Fibroblast of lung (primary cell): Measurements from ENCODE around the gene ASPHD2. TPM values are rescaled to one million over a fixed set of nuclear protein-coding genes. Genes with fewer than 3 reads are reported as not detected.

ENCODE experiments used
- DNase-seq, 2 donors: peaks; one replicate each; pipeline versions ENCODE4 v3.0.0 to v3.0.0-alpha.2; 2010; ENCODE audit warnings: low read depth in 2 of 2
- H2AFZ ChIP-seq: 2 replicates; pipeline ENCODE4 v1.5.1; 2012; ENCODE audit warnings: low read length, control low read depth, inconsistent platforms
- H3K27ac ChIP-seq: 2 replicates; pipeline ENCODE4 v1.5.1; 2011; ENCODE audit warnings: low read length, control low read depth; ENCODE audit not compliant: insufficient read depth
- H3K27me3 ChIP-seq: 2 replicates; pipeline ENCODE4 v1.5.1; 2011; ENCODE audit warnings: mild to moderate bottlenecking, low read length; ENCODE audit not compliant: control insufficient read depth, insufficient read depth
- H3K36me3 ChIP-seq: 2 replicates; pipeline ENCODE4 v1.5.1; 2011; ENCODE audit warnings: low read length; ENCODE audit not compliant: control insufficient read depth, insufficient read depth
- H3K4me1 ChIP-seq: 2 replicates; pipeline ENCODE4 v1.5.1; 2011; ENCODE audit warnings: low read length; ENCODE audit not compliant: control insufficient read depth, insufficient read depth; ENCODE audit errors: extremely low read depth
- H3K4me2 ChIP-seq: 2 replicates; pipeline ENCODE4 v1.5.1; 2011; ENCODE audit warnings: low read length, control low read depth; ENCODE audit not compliant: insufficient read depth; ENCODE audit errors: extremely low read depth
- H3K4me3 ChIP-seq, 4 experiments: fragments of 200-600 bp in 1 of 4; sonication (generic) in 1 of 4; replicated peaks in 1 of 4; 2 replicates each; pipeline ENCODE4 v1.5.1; 2011 to 2016; ENCODE audit warnings: low read length in 4 of 4, low read depth in 3 of 4, mild to moderate bottlenecking in 3 of 4, control low read depth in 2 of 4, inconsistent platforms in 1 of 4, mixed read lengths in 1 of 4; ENCODE audit not compliant: insufficient read depth in 1 of 4; ENCODE audit errors: control extremely low read depth in 1 of 4
- H3K79me2 ChIP-seq: 2 replicates; pipeline ENCODE4 v1.5.1; 2012; ENCODE audit warnings: mild to moderate bottlenecking, low read length, inconsistent platforms; ENCODE audit not compliant: control insufficient read depth, insufficient read depth
- H3K9ac ChIP-seq: 2 replicates; pipeline ENCODE4 v1.5.1; 2011; ENCODE audit warnings: mild to moderate bottlenecking, low read length, control low read depth; ENCODE audit not compliant: insufficient read depth
- H3K9me3 ChIP-seq: 2 replicates; pipeline ENCODE4 v1.5.1; 2012; ENCODE audit warnings: low read depth, low read length; ENCODE audit not compliant: control insufficient read depth, insufficient read depth
- H4K20me1 ChIP-seq: 2 replicates; pipeline ENCODE4 v1.5.1; 2011; ENCODE audit warnings: low read length; ENCODE audit not compliant: control insufficient read depth, insufficient read depth; ENCODE audit errors: extremely low read depth
- EZH2 ChIP-seq: IDR thresholded peaks from 2 replicates; pipeline ENCODE4 v1.5.1; 2012; ENCODE audit warnings: low read length, control low read depth, mild to moderate bottlenecking; ENCODE audit errors: missing control alignments
- polyA plus RNA-seq, 2 donors: library from polyadenylated mRNA; depleted of rRNA in 1 of 2; stranded (reverse) in 1 of 2; unstranded in 1 of 2; fragments of >200 nt; gene quantifications; 2 replicates each; pipeline ENCODE4 v1.2.1, GENCODE V29; 2011 to 2012; ENCODE audit warnings: missing spikeins in 1 of 2
- total RNA-seq: library from RNA; depleted of rRNA; stranded (reverse); fragments of >200 nt; gene quantifications from 2 replicates; pipeline ENCODE4 v1.2.1, GENCODE V29; 2014
- TF ChIP-seq, protein P1 (sequence below), 2 donors: IDR thresholded peaks in 1 of 2; conservative IDR thresholded peaks in 1 of 2; 1 replicate in 1 of 2; 2 replicates in 1 of 2; pipeline ENCODE4 v1.5.1; 2011 to 2012; ENCODE audit warnings: low read length in 2 of 2, control low read depth in 1 of 2, inconsistent platforms in 1 of 2, low read depth in 1 of 2, mild to moderate bottlenecking in 1 of 2

The ASPHD2 gene
- total and polyA plus RNA-seq, 2 donors (not counting 1 experiment from before 2014, with no cell fraction given), result 0.42 to 1.7 TPM

- Histone ChIP-seq H3K4me2 (no peak overlapping the region), H3K9ac (no peak overlapping the region), H3K4me3 (no peak overlapping the region), H2AFZ (no peak overlapping the region), H3K36me3 (no peaks in the 10 kb centered on the region), H4K20me1 (no peaks in the 10 kb centered on the region), H3K27me3 (peaks cover 4% of the 10 kb centered on the region), H3K9me3 (no peaks in the 10 kb centered on the region), H3K27ac (no peak overlapping the region), H3K79me2 (no peaks in the 10 kb centered on the region), H3K4me1 (no peaks in the 10 kb centered on the region)
- DNase-seq, result no peak
- TF ChIP-seq EZH2, result no peak
- TF ChIP-seq, protein P1, sequence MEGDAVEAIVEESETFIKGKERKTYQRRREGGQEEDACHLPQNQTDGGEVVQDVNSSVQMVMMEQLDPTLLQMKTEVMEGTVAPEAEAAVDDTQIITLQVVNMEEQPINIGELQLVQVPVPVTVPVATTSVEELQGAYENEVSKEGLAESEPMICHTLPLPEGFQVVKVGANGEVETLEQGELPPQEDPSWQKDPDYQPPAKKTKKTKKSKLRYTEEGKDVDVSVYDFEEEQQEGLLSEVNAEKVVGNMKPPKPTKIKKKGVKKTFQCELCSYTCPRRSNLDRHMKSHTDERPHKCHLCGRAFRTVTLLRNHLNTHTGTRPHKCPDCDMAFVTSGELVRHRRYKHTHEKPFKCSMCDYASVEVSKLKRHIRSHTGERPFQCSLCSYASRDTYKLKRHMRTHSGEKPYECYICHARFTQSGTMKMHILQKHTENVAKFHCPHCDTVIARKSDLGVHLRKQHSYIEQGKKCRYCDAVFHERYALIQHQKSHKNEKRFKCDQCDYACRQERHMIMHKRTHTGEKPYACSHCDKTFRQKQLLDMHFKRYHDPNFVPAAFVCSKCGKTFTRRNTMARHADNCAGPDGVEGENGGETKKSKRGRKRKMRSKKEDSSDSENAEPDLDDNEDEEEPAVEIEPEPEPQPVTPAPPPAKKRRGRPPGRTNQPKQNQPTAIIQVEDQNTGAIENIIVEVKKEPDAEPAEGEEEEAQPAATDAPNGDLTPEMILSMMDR (conservative IDR thresholded peaks at IDR 0.05 in 1 of 2, IDR thresholded peaks at IDR 0.05 in 1 of 2; ENCODE audit: low read depth in 1 of 2, low read length in 2 of 2), result no peak
Observed at GRCh38 chr22:26409719-26410335, 19.2 kb upstream of the ASPHD2 start.

GRCh38 chr22:26410386-26410785 lies 18.7 kb upstream of the ASPHD2 start:
- Histone ChIP-seq H3K36me3 (no peaks in the 10 kb centered on the region), H3K9ac (no peak overlapping the region), H4K20me1 (no peaks in the 10 kb centered on the region), H2AFZ (no peak overlapping the region), H3K27me3 (peaks cover 2% of the 10 kb centered on the region), H3K4me1 (no peaks in the 10 kb centered on the region), H3K4me3 (no peak overlapping the region), H3K4me2 (no peak overlapping the region), H3K79me2 (no peaks in the 10 kb centered on the region), H3K9me3 (no peaks in the 10 kb centered on the region), H3K27ac (no peak overlapping the region)
- no peak for DNase-seq
- TF ChIP-seq EZH2, result no peak
- TF ChIP-seq, protein P1 (conservative IDR thresholded peaks at IDR 0.05 in 1 of 2, IDR thresholded peaks at IDR 0.05 in 1 of 2; ENCODE audit: low read depth in 1 of 2, low read length in 2 of 2), result no peak

GRCh38 chr22:26414347-26414746 lies 14.7 kb upstream of the ASPHD2 start:
- H3K27me3 ChIP-seq, result peaks cover 2% of the 10 kb centered on the region
- TF ChIP-seq, protein P1 (conservative IDR thresholded peaks at IDR 0.05 in 1 of 2, IDR thresholded peaks at IDR 0.05 in 1 of 2; ENCODE audit: low read depth in 1 of 2, low read length in 2 of 2), result no peak
- no peak for TF ChIP-seq EZH2
- no peak overlapping the region for H3K27ac ChIP-seq
- H3K9ac ChIP-seq, result no peak overlapping the region
- H2AFZ ChIP-seq, result no peak overlapping the region
- DNase-seq, result no peak
- no peak overlapping the region for H3K4me2 ChIP-seq
- no peaks in the 10 kb centered on the region for H3K36me3 ChIP-seq
- H3K9me3 ChIP-seq, result no peaks in the 10 kb centered on the region
- H3K4me1 ChIP-seq, result no peaks in the 10 kb centered on the region
- no peaks in the 10 kb centered on the region for H3K79me2 ChIP-seq
- H4K20me1 ChIP-seq, result no peaks in the 10 kb centered on the region
- H3K4me3 ChIP-seq, result no peak overlapping the region
